ENCODE results near the gene ACAN. TPM values are rescaled to one million over a fixed set of nuclear protein-coding genes. Genes with fewer than 3 reads are reported as not detected.

Gene ACAN
- total RNA-seq, 2 experiments from 2014 or later, result not detected

- Mint-ChIP-seq H3K27me3 (ENCODE audit: low read depth) (no peaks in the 10 kb centered on the region), H3K4me3 (no peak overlapping the region), H3K36me3 (ENCODE audit: low read depth) (peaks cover 11% of the 10 kb centered on the region), H3K9me3 (no peaks in the 10 kb centered on the region), H3K4me1 (ENCODE audit: low read depth) (no peaks in the 10 kb centered on the region), H3K27ac (no peak overlapping the region)
- intact Hi-C loops (cut with micrococcal nuclease), result no loop called here
- CTCF ChIA-PET, result no interaction called here
- no peak for DNase-seq
These were observed 70.5 kb downstream of the ACAN start for GRCh38 chr15:88873786-88874185.

- H3K4me1 Mint-ChIP-seq (ENCODE audit: low read depth), result no peaks in the 10 kb centered on the region
- no peaks in the 10 kb centered on the region for H3K27me3 Mint-ChIP-seq (ENCODE audit: low read depth)
- H3K36me3 Mint-ChIP-seq (ENCODE audit: low read depth), result peaks cover 12% of the 10 kb centered on the region
- no peak for DNase-seq
- CTCF ChIA-PET, result no interaction called here
- H3K9me3 Mint-ChIP-seq, result no peaks in the 10 kb centered on the region
- intact Hi-C loops (cut with micrococcal nuclease), result no loop called here
- no peak overlapping the region for H3K4me3 Mint-ChIP-seq
- H3K27ac Mint-ChIP-seq, result no peak overlapping the region
These were observed 71.0 kb downstream of the ACAN start for GRCh38 chr15:88874275-88874674.

GRCh38 chr15:88874684-88875083 is 71.4 kb downstream of the ACAN start:
- H3K36me3 Mint-ChIP-seq (ENCODE audit: low read depth), result peaks cover 13% of the 10 kb centered on the region

GRCh38 chr15:88876573-88876972 is 73.3 kb downstream of the ACAN start:
- DNase-seq, result no peak
- CTCF ChIA-PET, result no interaction called here
- H3K27me3 Mint-ChIP-seq (ENCODE audit: low read depth), result no peaks in the 10 kb centered on the region
- intact Hi-C loops (cut with micrococcal nuclease), result no loop called here
- H3K4me3 Mint-ChIP-seq, result no peak overlapping the region
- no peaks in the 10 kb centered on the region for H3K4me1 Mint-ChIP-seq (ENCODE audit: low read depth)
- H3K27ac Mint-ChIP-seq, result no peak overlapping the region
- no peaks in the 10 kb centered on the region for H3K9me3 Mint-ChIP-seq
- H3K36me3 Mint-ChIP-seq (ENCODE audit: low read depth), result peaks cover 22% of the 10 kb centered on the region

More at GRCh38 chr15:88874684-88875083, 71.4 kb downstream of the ACAN start:
- intact Hi-C loops (cut with micrococcal nuclease), result no loop called here
- Mint-ChIP-seq H3K27ac (no peak overlapping the region), H3K4me3 (no peak overlapping the region), H3K27me3 (ENCODE audit: low read depth) (no peaks in the 10 kb centered on the region), H3K9me3 (no peaks in the 10 kb centered on the region), H3K4me1 (ENCODE audit: low read depth) (no peaks in the 10 kb centered on the region)
- DNase-seq, result no peak
- CTCF ChIA-PET, result no interaction called here

- Mint-ChIP-seq H3K9me3 (no peaks in the 10 kb centered on the region), H3K36me3 (ENCODE audit: low read depth) (peaks cover 27% of the 10 kb centered on the region), H3K4me1 (ENCODE audit: low read depth) (no peaks in the 10 kb centered on the region), H3K27me3 (ENCODE audit: low read depth) (no peaks in the 10 kb centered on the region), H3K27ac (no peak overlapping the region), H3K4me3 (no peak overlapping the region)
- CTCF ChIA-PET, result interaction anchor here (1.7 kb wide), 1 partner anchor 8 kb away, joined by 6 read pairs; no protein-coding TSS in a partner anchor
- intact Hi-C loops (cut with micrococcal nuclease), result no loop called here
- no peak for DNase-seq
These were observed 74.2 kb downstream of the ACAN start for GRCh38 chr15:88877415-88877814.

GRCh38 chr15:88877906-88878305 is 74.7 kb downstream of the ACAN start:
- Mint-ChIP-seq H3K9me3 (no peaks in the 10 kb centered on the region), H3K4me1 (ENCODE audit: low read depth) (no peaks in the 10 kb centered on the region), H3K4me3 (no peak overlapping the region), H3K27me3 (ENCODE audit: low read depth) (no peaks in the 10 kb centered on the region), H3K27ac (no peak overlapping the region), H3K36me3 (ENCODE audit: low read depth) (peaks cover 30% of the 10 kb centered on the region)
- intact Hi-C loops (cut with micrococcal nuclease), result no loop called here
- CTCF ChIA-PET, result interaction anchor here (0.6 to 1.7 kb wide), 3 partner anchors 9 to 327 kb away, joined by 3 to 6 read pairs (median 4); no protein-coding TSS in a partner anchor
- DNase-seq, result no peak

- H3K9me3 Mint-ChIP-seq, result no peaks in the 10 kb centered on the region
- intact Hi-C loops (cut with micrococcal nuclease), result no loop called here
- peak; percentile 53 for DNase-seq
- H3K27me3 Mint-ChIP-seq (ENCODE audit: low read depth), result no peaks in the 10 kb centered on the region
- H3K4me3 Mint-ChIP-seq, result no peak overlapping the region
- no peaks in the 10 kb centered on the region for H3K4me1 Mint-ChIP-seq (ENCODE audit: low read depth)
- peaks cover 33% of the 10 kb centered on the region for H3K36me3 Mint-ChIP-seq (ENCODE audit: low read depth)
- H3K27ac Mint-ChIP-seq, result no peak overlapping the region
- CTCF ChIA-PET, result interaction anchor here (0.5 to 1.7 kb wide), 12 partner anchors 9 to 293 kb away, joined by 3 to 7 read pairs (median 4); no protein-coding TSS in a partner anchor
These were observed 75.5 kb downstream of the ACAN start for GRCh38 chr15:88878720-88879184.

GRCh38 chr15:88880944-88881740 is 77.9 kb downstream of the ACAN start:
- Mint-ChIP-seq H3K36me3 (ENCODE audit: low read depth) (peaks cover 41% of the 10 kb centered on the region), H3K27me3 (ENCODE audit: low read depth) (no peaks in the 10 kb centered on the region), H3K27ac (no peak overlapping the region), H3K4me1 (ENCODE audit: low read depth) (no peaks in the 10 kb centered on the region), H3K4me3 (no peak overlapping the region), H3K9me3 (no peaks in the 10 kb centered on the region)
- CTCF ChIA-PET, result interaction anchor here (0.7 to 1.5 kb wide), 4 partner anchors 22 to 136 kb away, joined by 3 to 6 read pairs (median 4); no protein-coding TSS in a partner anchor
- DNase-seq, result no peak
- intact Hi-C loops (cut with micrococcal nuclease), result no loop called here

GRCh38 chr15:88881775-88882174 is 78.5 kb downstream of the ACAN start:
- no peaks in the 10 kb centered on the region for H3K9me3 Mint-ChIP-seq
- no peak for DNase-seq
- H3K27ac Mint-ChIP-seq, result no peak overlapping the region
- H3K4me1 Mint-ChIP-seq (ENCODE audit: low read depth), result no peaks in the 10 kb centered on the region
- H3K4me3 Mint-ChIP-seq, result no peak overlapping the region
- CTCF ChIA-PET, result interaction anchor here (0.6 to 1.6 kb wide), 2 partner anchors 12 to 155 kb away, joined by 3 read pairs; no protein-coding TSS in a partner anchor
- intact Hi-C loops (cut with micrococcal nuclease), result no loop called here
- no peaks in the 10 kb centered on the region for H3K27me3 Mint-ChIP-seq (ENCODE audit: low read depth)
- H3K36me3 Mint-ChIP-seq (ENCODE audit: low read depth), result peaks cover 38% of the 10 kb centered on the region

GRCh38 chr15:88882785-88883184 is 79.5 kb downstream of the ACAN start:
- Mint-ChIP-seq H3K4me3 (no peak overlapping the region), H3K9me3 (no peaks in the 10 kb centered on the region), H3K36me3 (ENCODE audit: low read depth) (peaks cover 42% of the 10 kb centered on the region), H3K27ac (no peak overlapping the region), H3K4me1 (ENCODE audit: low read depth) (no peaks in the 10 kb centered on the region), H3K27me3 (ENCODE audit: low read depth) (no peaks in the 10 kb centered on the region)
- intact Hi-C loops (cut with micrococcal nuclease), result no loop called here
- CTCF ChIA-PET, result interaction anchor here (1.6 kb wide), 1 partner anchor 11 kb away, joined by 3 read pairs; no protein-coding TSS in a partner anchor
- DNase-seq, result no peak

- Mint-ChIP-seq H3K9me3 (no peaks in the 10 kb centered on the region), H3K4me1 (ENCODE audit: low read depth) (peaks cover 7% of the 10 kb centered on the region), H3K27ac (no peak overlapping the region), H3K27me3 (ENCODE audit: low read depth) (no peaks in the 10 kb centered on the region), H3K4me3 (no peak overlapping the region), H3K36me3 (ENCODE audit: low read depth) (peaks cover 38% of the 10 kb centered on the region)
- DNase-seq, result no peak
- intact Hi-C loops (cut with micrococcal nuclease), result no loop called here
- CTCF ChIA-PET, result interaction anchor here (0.7 to 2.2 kb wide), 2 partner anchors 17 to 228 kb away, joined by 3 to 7 read pairs; no protein-coding TSS in a partner anchor
These were observed 83.9 kb downstream of the ACAN start for GRCh38 chr15:88887068-88887580.

- Mint-ChIP-seq H3K4me1 (ENCODE audit: low read depth) (peaks cover 14% of the 10 kb centered on the region), H3K27ac (peak overlapping the region; percentile 30), H3K36me3 (ENCODE audit: low read depth) (peaks cover 31% of the 10 kb centered on the region), H3K27me3 (ENCODE audit: low read depth) (no peaks in the 10 kb centered on the region), H3K9me3 (no peaks in the 10 kb centered on the region), H3K4me3 (no peak overlapping the region)
- DNase-seq, result no peak
- intact Hi-C loops (cut with micrococcal nuclease), result no loop called here
- CTCF ChIA-PET, result interaction anchor here (2.2 kb wide), 1 partner anchor 16 kb away, joined by 7 read pairs; no protein-coding TSS in a partner anchor
These were observed 85.5 kb downstream of the ACAN start for GRCh38 chr15:88888719-88889118.
